DND-41 (cell line): ENCODE measurements around the gene ZNF302.

Experiments used
- ATAC-seq: fragments of 200-7000 bp; cut with Tn5 transposase; 3 replicates; pipeline ENCODE4 v1.9.1; 2021; ENCODE audit warnings: low read depth; ENCODE audit not compliant: insufficient read depth
- DNase-seq: peaks from one replicate; pipeline ENCODE4 v3.0.0-alpha.2; 2020
- H2AFZ ChIP-seq: 2 replicates; pipeline ENCODE4 v1.6.0; 2012; ENCODE audit warnings: low read depth, low read length
- H3K27ac ChIP-seq: 2 replicates; pipeline ENCODE4 v1.5.1; 2012; ENCODE audit warnings: low read length, inconsistent platforms
- H3K27me3 ChIP-seq: fragments of 200-600 bp; sonication (generic); 2 replicates; pipeline ENCODE4 v1.6.0; 2012; ENCODE audit warnings: low read length, mild to moderate bottlenecking, inconsistent platforms; ENCODE audit not compliant: insufficient read depth, poor library complexity
- H3K36me3 ChIP-seq: 2 replicates; pipeline ENCODE4 v1.5.1; 2012; ENCODE audit warnings: low read length, inconsistent platforms; ENCODE audit not compliant: insufficient read depth
- H3K4me1 ChIP-seq: 2 replicates; pipeline ENCODE4 v1.5.1; 2012; ENCODE audit warnings: mild to moderate bottlenecking, low read length; ENCODE audit not compliant: insufficient read depth
- H3K4me2 ChIP-seq: 2 replicates; pipeline ENCODE4 v1.6.0; 2012; ENCODE audit warnings: mild to moderate bottlenecking, moderate library complexity, low read length, inconsistent platforms; ENCODE audit not compliant: insufficient read depth
- H3K4me3 ChIP-seq, 2 experiments: fragments of 200-600 bp in 1 of 2; shearing (Covaris generic) in 1 of 2; 2 replicates each; pipeline ENCODE4 v1.5.1; 2012 to 2016; ENCODE audit warnings: inconsistent platforms in 2 of 2, low read length in 2 of 2, mild to moderate bottlenecking in 2 of 2, low read depth in 1 of 2, moderate library complexity in 1 of 2
- H3K79me2 ChIP-seq: 2 replicates; pipeline ENCODE4 v1.6.0; 2012; ENCODE audit warnings: low read length, inconsistent platforms; ENCODE audit not compliant: insufficient read depth
- H3K9ac ChIP-seq: 2 replicates; pipeline ENCODE4 v1.6.0; 2012; ENCODE audit warnings: low read depth, mild to moderate bottlenecking, inconsistent platforms, low read length, moderate library complexity
- H3K9me3 ChIP-seq: 2 replicates; pipeline ENCODE4 v1.5.1; 2012; ENCODE audit warnings: low read length, moderate library complexity, mild to moderate bottlenecking, inconsistent platforms; ENCODE audit not compliant: insufficient read depth, severe bottlenecking
- H4K20me1 ChIP-seq: 2 replicates; pipeline ENCODE4 v1.6.0; 2012; ENCODE audit warnings: low read length; ENCODE audit not compliant: insufficient read depth
- EZH2 ChIP-seq: IDR thresholded peaks from 3 replicates; pipeline ENCODE4 v1.6.1; 2012; ENCODE audit warnings: borderline replicate concordance, low read depth, mild to moderate bottlenecking, moderate library complexity, low read length, inconsistent platforms; ENCODE audit not compliant: severe bottlenecking
- TF ChIP-seq, protein P1 (sequence below): IDR thresholded peaks from 2 replicates; pipeline ENCODE4 v1.5.1; 2012; ENCODE audit warnings: borderline replicate concordance, low read length, moderate library complexity, mild to moderate bottlenecking; ENCODE audit not compliant: poor library complexity, severe bottlenecking; ENCODE audit errors: extremely low read depth

The ZNF302 gene

GRCh38 chr19:34687348-34687747, 9.9 kb downstream of the ZNF302 start:
- no peaks in the 10 kb centered on the region for H3K9me3 ChIP-seq
- no peak for TF ChIP-seq EZH2
- TF ChIP-seq, protein P1, sequence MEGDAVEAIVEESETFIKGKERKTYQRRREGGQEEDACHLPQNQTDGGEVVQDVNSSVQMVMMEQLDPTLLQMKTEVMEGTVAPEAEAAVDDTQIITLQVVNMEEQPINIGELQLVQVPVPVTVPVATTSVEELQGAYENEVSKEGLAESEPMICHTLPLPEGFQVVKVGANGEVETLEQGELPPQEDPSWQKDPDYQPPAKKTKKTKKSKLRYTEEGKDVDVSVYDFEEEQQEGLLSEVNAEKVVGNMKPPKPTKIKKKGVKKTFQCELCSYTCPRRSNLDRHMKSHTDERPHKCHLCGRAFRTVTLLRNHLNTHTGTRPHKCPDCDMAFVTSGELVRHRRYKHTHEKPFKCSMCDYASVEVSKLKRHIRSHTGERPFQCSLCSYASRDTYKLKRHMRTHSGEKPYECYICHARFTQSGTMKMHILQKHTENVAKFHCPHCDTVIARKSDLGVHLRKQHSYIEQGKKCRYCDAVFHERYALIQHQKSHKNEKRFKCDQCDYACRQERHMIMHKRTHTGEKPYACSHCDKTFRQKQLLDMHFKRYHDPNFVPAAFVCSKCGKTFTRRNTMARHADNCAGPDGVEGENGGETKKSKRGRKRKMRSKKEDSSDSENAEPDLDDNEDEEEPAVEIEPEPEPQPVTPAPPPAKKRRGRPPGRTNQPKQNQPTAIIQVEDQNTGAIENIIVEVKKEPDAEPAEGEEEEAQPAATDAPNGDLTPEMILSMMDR: no peak
- H3K4me3 ChIP-seq: no peak overlapping the region
- no peaks in the 10 kb centered on the region for H4K20me1 ChIP-seq
- H3K27me3 ChIP-seq: no peaks in the 10 kb centered on the region
- no peak for ATAC-seq
- no peaks in the 10 kb centered on the region for H3K79me2 ChIP-seq
- H2AFZ ChIP-seq: no peak overlapping the region
- no peaks in the 10 kb centered on the region for H3K4me1 ChIP-seq
- no peak overlapping the region for H3K27ac ChIP-seq
- no peak for DNase-seq
- H3K4me2 ChIP-seq: no peak overlapping the region
- H3K9ac ChIP-seq: no peak overlapping the region
- peaks cover 12% of the 10 kb centered on the region; the same call in 1 of the 2 replicates for H3K36me3 ChIP-seq

- Histone ChIP-seq H3K4me3 (no peak overlapping the region), H3K27ac (no peak overlapping the region), H3K4me1 (no peaks in the 10 kb centered on the region), H3K27me3 (no peaks in the 10 kb centered on the region), H3K9me3 (no peaks in the 10 kb centered on the region), H3K36me3 (peaks cover 3% of the 10 kb centered on the region; the same call in 1 of the 2 replicates), H2AFZ (no peak overlapping the region), H4K20me1 (no peaks in the 10 kb centered on the region), H3K9ac (no peak overlapping the region), H3K4me2 (no peak overlapping the region), H3K79me2 (no peaks in the 10 kb centered on the region)
- TF ChIP-seq, protein P1: no peak
- TF ChIP-seq EZH2: no peak
- ATAC-seq: no peak
- DNase-seq: no peak
These were observed 11.1 kb downstream of the ZNF302 start for GRCh38 chr19:34688592-34688991.

GRCh38 chr19:34690372-34690771, 12.9 kb downstream of the ZNF302 start:
- H3K27ac ChIP-seq: no peak overlapping the region
- TF ChIP-seq, protein P1: no peak
- TF ChIP-seq EZH2: no peak
- no peak overlapping the region for H2AFZ ChIP-seq
- H4K20me1 ChIP-seq: no peaks in the 10 kb centered on the region
- no peak overlapping the region for H3K9ac ChIP-seq
- H3K4me3 ChIP-seq: no peak overlapping the region
- H3K9me3 ChIP-seq: no peaks in the 10 kb centered on the region
- no peak overlapping the region for H3K4me2 ChIP-seq
- no peaks in the 10 kb centered on the region for H3K4me1 ChIP-seq
- no peaks in the 10 kb centered on the region for H3K79me2 ChIP-seq
- ATAC-seq (no peak), DNase-seq (no peak)
- H3K27me3 ChIP-seq: no peaks in the 10 kb centered on the region
- H3K36me3 ChIP-seq: no peaks in the 10 kb centered on the region

DNA sequence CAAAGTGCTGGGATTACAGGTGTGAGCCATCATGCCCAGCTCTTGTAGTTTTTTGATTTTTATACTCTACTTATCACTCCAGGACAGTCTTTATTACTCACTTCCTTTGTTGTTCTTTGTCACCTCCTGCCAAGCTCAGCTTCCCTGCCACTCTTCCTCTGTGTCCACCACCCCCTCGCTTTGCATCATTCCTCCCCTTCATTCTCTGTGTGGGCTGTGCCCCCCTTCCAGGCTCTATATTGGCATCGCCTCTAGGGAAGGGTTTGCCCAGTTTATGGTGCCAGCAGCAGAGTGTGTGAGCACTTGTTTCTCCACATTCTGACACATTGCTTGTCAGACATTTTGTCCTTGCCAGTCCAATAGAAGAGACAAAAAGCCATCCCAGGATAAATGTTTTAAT, 15.1 kb downstream of the ZNF302 start:
- H3K4me2 ChIP-seq: no peak overlapping the region
- H3K27me3 ChIP-seq: no peaks in the 10 kb centered on the region
- H3K9ac ChIP-seq: no peak overlapping the region
- H3K4me1 ChIP-seq: no peaks in the 10 kb centered on the region
- H3K36me3 ChIP-seq: no peaks in the 10 kb centered on the region
- TF ChIP-seq, protein P1: no peak
- no peak for TF ChIP-seq EZH2
- no peaks in the 10 kb centered on the region for H3K79me2 ChIP-seq
- no peaks in the 10 kb centered on the region for H3K9me3 ChIP-seq
- no peak overlapping the region for H2AFZ ChIP-seq
- DNase-seq: no peak
- H3K4me3 ChIP-seq: no peak overlapping the region
- H3K27ac ChIP-seq: no peak overlapping the region
- no peaks in the 10 kb centered on the region for H4K20me1 ChIP-seq
- ATAC-seq: no peak
